Measurements from ENCODE around the gene HRC. TPM values are rescaled to one million over a fixed set of nuclear protein-coding genes. Genes with fewer than 3 reads are reported as not detected.

HRC gene
- total RNA-seq, 1 donor from 2014 or later = 78.3 TPM

- Histone ChIP-seq H3K27ac (ENCODE audit: low read depth, low read length) (peak overlapping the region; percentile 25), H3K9ac (ENCODE audit: low read depth in 1 of 3, low read length in 3 of 3) (no peak overlapping the region)
These were observed 44.6 kb downstream of the HRC start for GRCh38 chr19:49110567-49110966.

GRCh38 chr19:49109569-49110233, 45.5 kb downstream of the HRC start:
- H3K9ac ChIP-seq (ENCODE audit: low read depth in 1 of 3, low read length in 3 of 3) = peak overlapping the region in 1 of 3 donors; percentile 20
- H3K9me3 ChIP-seq (ENCODE audit: control insufficient read depth in 3 of 3, low read length in 3 of 3) = no peaks in the 10 kb centered on the region
- H3K27me3 ChIP-seq (ENCODE audit: control insufficient read depth in 3 of 3, insufficient read depth in 3 of 3, low read length in 3 of 3) = no peaks in the 10 kb centered on the region
- peak overlapping the region; percentile 25 for H3K27ac ChIP-seq (ENCODE audit: low read depth, low read length)
- H3K4me1 ChIP-seq (ENCODE audit: control insufficient read depth in 3 of 3, insufficient read depth in 3 of 3, low read length in 3 of 3) = peaks cover 24 to 41% (median 27%) of the 10 kb centered on the region in 3 donors
- no peak overlapping the region for H3K4me3 ChIP-seq (ENCODE audit: low read length in 3 of 3)
- peaks cover 26 to 39% (median 37%) of the 10 kb centered on the region in 3 donors for H3K36me3 ChIP-seq (ENCODE audit: control insufficient read depth in 3 of 3, insufficient read depth in 3 of 3, low read length in 3 of 3)

More at GRCh38 chr19:49110567-49110966, 44.6 kb downstream of the HRC start:
- no peaks in the 10 kb centered on the region for H3K9me3 ChIP-seq (ENCODE audit: control insufficient read depth in 3 of 3, low read length in 3 of 3)
- no peak overlapping the region for H3K4me3 ChIP-seq (ENCODE audit: low read length in 3 of 3)
- peaks cover 22 to 34% (median 32%) of the 10 kb centered on the region in 3 donors for H3K36me3 ChIP-seq (ENCODE audit: control insufficient read depth in 3 of 3, insufficient read depth in 3 of 3, low read length in 3 of 3)
- peaks cover 30 to 48% (median 32%) of the 10 kb centered on the region in 3 donors for H3K4me1 ChIP-seq (ENCODE audit: control insufficient read depth in 3 of 3, insufficient read depth in 3 of 3, low read length in 3 of 3)
- no peaks in the 10 kb centered on the region for H3K27me3 ChIP-seq (ENCODE audit: control insufficient read depth in 3 of 3, insufficient read depth in 3 of 3, low read length in 3 of 3)

GRCh38 chr19:49109051-49109450, 46.1 kb downstream of the HRC start:
- no peaks in the 10 kb centered on the region for H3K27me3 ChIP-seq (ENCODE audit: control insufficient read depth in 3 of 3, insufficient read depth in 3 of 3, low read length in 3 of 3)
- no peaks in the 10 kb centered on the region for H3K9me3 ChIP-seq (ENCODE audit: control insufficient read depth in 3 of 3, low read length in 3 of 3)
- H3K9ac ChIP-seq (ENCODE audit: low read depth in 1 of 3, low read length in 3 of 3) = no peak overlapping the region
- H3K27ac ChIP-seq (ENCODE audit: low read depth, low read length) = no peak overlapping the region
- peaks cover 33 to 45% (median 43%) of the 10 kb centered on the region in 3 donors for H3K36me3 ChIP-seq (ENCODE audit: control insufficient read depth in 3 of 3, insufficient read depth in 3 of 3, low read length in 3 of 3)
- H3K4me1 ChIP-seq (ENCODE audit: control insufficient read depth in 3 of 3, insufficient read depth in 3 of 3, low read length in 3 of 3) = peaks cover 23 to 38% (median 27%) of the 10 kb centered on the region in 3 donors
- no peak overlapping the region for H3K4me3 ChIP-seq (ENCODE audit: low read length in 3 of 3)

GRCh38 chr19:49107625-49108459, 47.4 kb downstream of the HRC start:
- no peak overlapping the region for H3K4me3 ChIP-seq (ENCODE audit: low read length in 3 of 3)
- peaks cover 18 to 33% (median 22%) of the 10 kb centered on the region in 3 donors for H3K4me1 ChIP-seq (ENCODE audit: control insufficient read depth in 3 of 3, insufficient read depth in 3 of 3, low read length in 3 of 3)
- H3K36me3 ChIP-seq (ENCODE audit: control insufficient read depth in 3 of 3, insufficient read depth in 3 of 3, low read length in 3 of 3) = peaks cover 39 to 50% (median 48%) of the 10 kb centered on the region in 3 donors
- H3K27ac ChIP-seq (ENCODE audit: low read depth, low read length) = no peak overlapping the region
- no peaks in the 10 kb centered on the region for H3K9me3 ChIP-seq (ENCODE audit: control insufficient read depth in 3 of 3, low read length in 3 of 3)
- H3K9ac ChIP-seq (ENCODE audit: low read depth in 1 of 3, low read length in 3 of 3) = no peak overlapping the region
- H3K27me3 ChIP-seq (ENCODE audit: control insufficient read depth in 3 of 3, insufficient read depth in 3 of 3, low read length in 3 of 3) = no peaks in the 10 kb centered on the region

GRCh38 chr19:49106648-49107135, 48.5 kb downstream of the HRC start:
- H3K4me1 ChIP-seq (ENCODE audit: control insufficient read depth in 3 of 3, insufficient read depth in 3 of 3, low read length in 3 of 3) = peaks cover 18 to 33% (median 22%) of the 10 kb centered on the region in 3 donors
- H3K27me3 ChIP-seq (ENCODE audit: control insufficient read depth in 3 of 3, insufficient read depth in 3 of 3, low read length in 3 of 3) = no peaks in the 10 kb centered on the region
- H3K4me3 ChIP-seq (ENCODE audit: low read length in 3 of 3) = no peak overlapping the region
- peaks cover 48 to 57% (median 57%) of the 10 kb centered on the region in 3 donors for H3K36me3 ChIP-seq (ENCODE audit: control insufficient read depth in 3 of 3, insufficient read depth in 3 of 3, low read length in 3 of 3)
- H3K27ac ChIP-seq (ENCODE audit: low read depth, low read length) = peak overlapping the region; percentile 22
- H3K9me3 ChIP-seq (ENCODE audit: control insufficient read depth in 3 of 3, low read length in 3 of 3) = no peaks in the 10 kb centered on the region
- H3K9ac ChIP-seq (ENCODE audit: low read depth in 1 of 3, low read length in 3 of 3) = peak overlapping the region in 1 of 3 donors; percentile 25

GRCh38 chr19:49104229-49104864, 50.8 kb downstream of the HRC start:
- H3K9me3 ChIP-seq (ENCODE audit: control insufficient read depth in 3 of 3, low read length in 3 of 3) = no peaks in the 10 kb centered on the region
- H3K27ac ChIP-seq (ENCODE audit: low read depth, low read length) = no peak overlapping the region
- H3K9ac ChIP-seq (ENCODE audit: low read depth in 1 of 3, low read length in 3 of 3) = no peak overlapping the region
- H3K27me3 ChIP-seq (ENCODE audit: control insufficient read depth in 3 of 3, insufficient read depth in 3 of 3, low read length in 3 of 3) = no peaks in the 10 kb centered on the region
- H3K36me3 ChIP-seq (ENCODE audit: control insufficient read depth in 3 of 3, insufficient read depth in 3 of 3, low read length in 3 of 3) = peaks cover 66 to 71% (median 70%) of the 10 kb centered on the region in 3 donors
- H3K4me3 ChIP-seq (ENCODE audit: low read length in 3 of 3) = no peak overlapping the region
- H3K4me1 ChIP-seq (ENCODE audit: control insufficient read depth in 3 of 3, insufficient read depth in 3 of 3, low read length in 3 of 3) = peaks cover 3 to 21% (median 12%) of the 10 kb centered on the region in 3 donors

GRCh38 chr19:49103331-49104085, 51.7 kb downstream of the HRC start:
- Histone ChIP-seq H3K9me3 (ENCODE audit: control insufficient read depth in 3 of 3, low read length in 3 of 3) (no peaks in the 10 kb centered on the region), H3K36me3 (ENCODE audit: control insufficient read depth in 3 of 3, insufficient read depth in 3 of 3, low read length in 3 of 3) (peaks cover 68 to 73% (median 72%) of the 10 kb centered on the region in 3 donors), H3K4me3 (ENCODE audit: low read length in 3 of 3) (no peak overlapping the region), H3K4me1 (ENCODE audit: control insufficient read depth in 3 of 3, insufficient read depth in 3 of 3, low read length in 3 of 3) (peaks cover 4 to 23% (median 19%) of the 10 kb centered on the region in 3 donors), H3K9ac (ENCODE audit: low read depth in 1 of 3, low read length in 3 of 3) (no peak overlapping the region), H3K27me3 (ENCODE audit: control insufficient read depth in 3 of 3, insufficient read depth in 3 of 3, low read length in 3 of 3) (no peaks in the 10 kb centered on the region), H3K27ac (ENCODE audit: low read depth, low read length) (no peak overlapping the region)

- Histone ChIP-seq H3K27me3 (ENCODE audit: control insufficient read depth in 3 of 3, insufficient read depth in 3 of 3, low read length in 3 of 3) (no peaks in the 10 kb centered on the region), H3K36me3 (ENCODE audit: control insufficient read depth in 3 of 3, insufficient read depth in 3 of 3, low read length in 3 of 3) (peaks cover 65 to 72% (median 69%) of the 10 kb centered on the region in 3 donors), H3K27ac (ENCODE audit: low read depth, low read length) (no peak overlapping the region)
These were observed 52.9 kb downstream of the HRC start for GRCh38 chr19:49102303-49102702.

More at GRCh38 chr19:49102303-49102702, 52.9 kb downstream of the HRC start:
- H3K4me1 ChIP-seq (ENCODE audit: control insufficient read depth in 3 of 3, insufficient read depth in 3 of 3, low read length in 3 of 3) = peaks cover 16 to 35% (median 31%) of the 10 kb centered on the region in 3 donors
- no peaks in the 10 kb centered on the region for H3K9me3 ChIP-seq (ENCODE audit: control insufficient read depth in 3 of 3, low read length in 3 of 3)
- H3K9ac ChIP-seq (ENCODE audit: low read depth in 1 of 3, low read length in 3 of 3) = no peak overlapping the region
- no peak overlapping the region for H3K4me3 ChIP-seq (ENCODE audit: low read length in 3 of 3)
